NB4 (cell line): ENCODE measurements around the gene ZNF583.

Source experiments
- CTCF ChIP-seq: IDR thresholded peaks from one replicate; pipeline ENCODE4 v1.5.1; 2012; ENCODE audit warnings: low read depth, low read length
- MAX ChIP-seq: IDR thresholded peaks from 2 replicates; pipeline ENCODE4 v1.6.1; 2011; ENCODE audit warnings: low read depth, low read length
- POLR2A ChIP-seq: IDR thresholded peaks from 2 replicates; pipeline ENCODE4 v1.6.1; 2011; ENCODE audit warnings: mild to moderate bottlenecking; ENCODE audit not compliant: insufficient read length; ENCODE audit errors: extremely low read depth

- TF ChIP-seq CTCF (no peak), POLR2A (no peak), MAX (no peak)
These were observed 19.8 kb downstream of the ZNF583 start for GRCh38 chr19:56423985-56424353.
